Astrocyte (in vitro differentiated cells and primary cell): Measurements from ENCODE around the gene FOXD1. TPM values are rescaled to one million over a fixed set of nuclear protein-coding genes. Genes with fewer than 3 reads are reported as not detected.
"Not testable (repeated sequence)": the region's sequence is repeated elsewhere in the genome, so short reads cannot be mapped to it uniquely, and the experiment has no call there.

Source experiments
- DNase-seq: peaks from one replicate; pipeline ENCODE4 v3.0.0-alpha.2; 2010; ENCODE audit warnings: low read depth
- FAIRE-seq: peaks from 2 replicates; lab custom pipeline; 2011; peaks lifted over from hg19 to GRCh38; lab: Jason Lieb, UNC
- H2AFZ ChIP-seq: 2 replicates; pipeline ENCODE4 v1.6.0; 2012; ENCODE audit warnings: low read depth, low read length, inconsistent platforms
- H3K27ac ChIP-seq: 2 replicates; pipeline ENCODE4 v1.5.1; 2011; ENCODE audit warnings: low read depth, low read length, inconsistent platforms
- H3K27me3 ChIP-seq: 2 replicates; pipeline ENCODE4 v1.6.0; 2011; ENCODE audit warnings: low read length, inconsistent platforms; ENCODE audit not compliant: insufficient read depth
- H3K36me3 ChIP-seq: 2 replicates; pipeline ENCODE4 v1.5.1; 2011; ENCODE audit warnings: low read length, inconsistent platforms; ENCODE audit not compliant: insufficient read depth
- H3K4me1 ChIP-seq: 2 replicates; pipeline ENCODE4 v1.5.1; 2011; ENCODE audit warnings: low read length, inconsistent platforms; ENCODE audit not compliant: insufficient read depth
- H3K4me2 ChIP-seq: 2 replicates; pipeline ENCODE4 v1.6.0; 2012; ENCODE audit warnings: low read length, inconsistent platforms
- H3K4me3 ChIP-seq: 2 replicates; pipeline ENCODE4 v1.5.1; 2011; ENCODE audit warnings: low read depth, mild to moderate bottlenecking, low read length, inconsistent platforms; ENCODE audit not compliant: insufficient read depth
- H3K79me2 ChIP-seq: 2 replicates; pipeline ENCODE4 v1.6.0; 2012; ENCODE audit warnings: mild to moderate bottlenecking, low read length, inconsistent platforms; ENCODE audit not compliant: insufficient read depth
- H3K9ac ChIP-seq: 2 replicates; pipeline ENCODE4 v1.6.0; 2012; ENCODE audit warnings: mild to moderate bottlenecking, low read length, inconsistent platforms
- H3K9me3 ChIP-seq: 2 replicates; pipeline ENCODE4 v1.5.1; 2012; ENCODE audit warnings: low read depth, mild to moderate bottlenecking, low read length, inconsistent platforms; ENCODE audit not compliant: insufficient read depth
- H4K20me1 ChIP-seq: 2 replicates; pipeline ENCODE4 v1.6.0; 2012; ENCODE audit warnings: low read length, inconsistent platforms; ENCODE audit not compliant: insufficient read depth
- H3K27ac Mint-ChIP-seq: one replicate; pipeline ENCODE4 v1.8.0; 2021; ENCODE audit warnings: mild to moderate bottlenecking, mixed read lengths; ENCODE audit not compliant: unreplicated experiment
- H3K27me3 Mint-ChIP-seq: one replicate; pipeline ENCODE4 v1.8.0; 2021; ENCODE audit warnings: low read depth, mixed read lengths; ENCODE audit not compliant: unreplicated experiment
- H3K36me3 Mint-ChIP-seq: one replicate; pipeline ENCODE4 v1.8.0; 2021; ENCODE audit warnings: low read depth, mixed read lengths; ENCODE audit not compliant: unreplicated experiment
- H3K4me1 Mint-ChIP-seq: one replicate; pipeline ENCODE4 v1.8.0; 2021; ENCODE audit warnings: low read depth, mixed read lengths; ENCODE audit not compliant: unreplicated experiment
- H3K4me3 Mint-ChIP-seq: one replicate; pipeline ENCODE4 v1.8.0; 2021; ENCODE audit warnings: mild to moderate bottlenecking, moderate library complexity, mixed read lengths; ENCODE audit not compliant: unreplicated experiment
- H3K9me3 Mint-ChIP-seq: one replicate; pipeline ENCODE4 v1.8.0; 2021; ENCODE audit warnings: mild to moderate bottlenecking, mixed read lengths; ENCODE audit not compliant: unreplicated experiment
- CTCF ChIP-seq: IDR thresholded peaks from 2 replicates; pipeline ENCODE4 v1.5.1; 2011; ENCODE audit warnings: low read depth, mild to moderate bottlenecking, inconsistent platforms, low read length, moderate library complexity; ENCODE audit not compliant: insufficient read depth
- EZH2 ChIP-seq: IDR thresholded peaks from 2 replicates; pipeline ENCODE4 v1.6.1; 2012; ENCODE audit warnings: mild to moderate bottlenecking, low read length, inconsistent platforms; ENCODE audit not compliant: insufficient read depth
- total RNA-seq: library from RNA; stranded (reverse); gene quantifications from 2 replicates; pipeline ENCODE4 v1.2.1, GENCODE V29; 2021

FOXD1 gene
- total RNA-seq, 1 donor from 2014 or later: 16.9 TPM

GRCh38 chr5:73464016-73464745, 15.6 kb upstream of the FOXD1 start:
- no peak overlapping the region for H3K27ac Mint-ChIP-seq
- no peaks in the 10 kb centered on the region for H3K27me3 Mint-ChIP-seq
- peaks cover 2% of the 10 kb centered on the region for H3K36me3 Mint-ChIP-seq
- Histone ChIP-seq H3K9ac (no peak overlapping the region), H3K27me3 (no peaks in the 10 kb centered on the region), H2AFZ (peak overlapping the region; percentile 21), H4K20me1 (no peaks in the 10 kb centered on the region), H3K4me2 (no peak overlapping the region), H3K9me3 (no peaks in the 10 kb centered on the region), H3K27ac (no peak overlapping the region), H3K4me1 (peaks cover 6% of the 10 kb centered on the region), H3K79me2 (no peaks in the 10 kb centered on the region), H3K4me3 (no peak overlapping the region), H3K36me3 (no peaks in the 10 kb centered on the region)
- H3K9me3 Mint-ChIP-seq: no peaks in the 10 kb centered on the region
- H3K4me1 Mint-ChIP-seq: peaks cover 18% of the 10 kb centered on the region
- DNase-seq: peak; percentile 81
- no peak overlapping the region for H3K4me3 Mint-ChIP-seq
- FAIRE-seq: no peak
- TF ChIP-seq EZH2 (no peak), CTCF (no peak)

- Histone ChIP-seq H3K27ac (no peak overlapping the region), H4K20me1 (no peaks in the 10 kb centered on the region), H2AFZ (no peak overlapping the region), H3K9ac (no peak overlapping the region), H3K27me3 (no peaks in the 10 kb centered on the region), H3K36me3 (no peaks in the 10 kb centered on the region), H3K9me3 (no peaks in the 10 kb centered on the region), H3K4me1 (peaks cover 6% of the 10 kb centered on the region), H3K4me2 (no peak overlapping the region), H3K4me3 (no peak overlapping the region), H3K79me2 (no peaks in the 10 kb centered on the region)
- Mint-ChIP-seq H3K36me3 (peaks cover 2% of the 10 kb centered on the region), H3K4me3 (no peak overlapping the region), H3K9me3 (peaks cover 2% of the 10 kb centered on the region), H3K27me3 (no peaks in the 10 kb centered on the region), H3K4me1 (peaks cover 18% of the 10 kb centered on the region), H3K27ac (no peak overlapping the region)
- no peak for DNase-seq
- TF ChIP-seq EZH2: no peak
- no peak for FAIRE-seq
These were observed 11.6 kb upstream of the FOXD1 start for GRCh38 chr5:73460133-73460532.

- Mint-ChIP-seq H3K36me3 (peaks cover 2% of the 10 kb centered on the region), H3K4me1 (peaks cover 18% of the 10 kb centered on the region), H3K27me3 (peaks cover under 1% of the 10 kb centered on the region), H3K4me3 (no peak overlapping the region), H3K9me3 (peaks cover 2% of the 10 kb centered on the region), H3K27ac (peak overlapping the region; percentile 35)
- H3K9ac ChIP-seq: no peak overlapping the region
- H3K27me3 ChIP-seq: no peaks in the 10 kb centered on the region
- TF ChIP-seq CTCF (no peak), EZH2 (no peak)
- FAIRE-seq: peak; percentile 5
- H3K36me3 ChIP-seq: no peaks in the 10 kb centered on the region
- H3K4me1 ChIP-seq: peaks cover 6% of the 10 kb centered on the region
- no peaks in the 10 kb centered on the region for H3K79me2 ChIP-seq
- no peaks in the 10 kb centered on the region for H4K20me1 ChIP-seq
- DNase-seq: peak; percentile 71
- no peak overlapping the region for H2AFZ ChIP-seq
- H3K27ac ChIP-seq: peak overlapping the region; percentile 47
- peak overlapping the region; percentile 38 for H3K4me2 ChIP-seq
- no peaks in the 10 kb centered on the region for H3K9me3 ChIP-seq
- H3K4me3 ChIP-seq: no peak overlapping the region
These were observed 10.8 kb upstream of the FOXD1 start for GRCh38 chr5:73459366-73459765.

GRCh38 chr5:73456462-73456861, 7.9 kb upstream of the FOXD1 start:
- DNase-seq, H3K36me3 ChIP-seq, H3K4me3 ChIP-seq, H3K27ac ChIP-seq, H4K20me1 ChIP-seq, H3K9ac ChIP-seq, H3K4me2 ChIP-seq, H3K9me3 ChIP-seq, H3K4me3 Mint-ChIP-seq, H3K27ac Mint-ChIP-seq, H3K79me2 ChIP-seq, H2AFZ ChIP-seq, FAIRE-seq, H3K9me3 Mint-ChIP-seq, H3K36me3 Mint-ChIP-seq: not testable (repeated sequence)
- H3K4me1 ChIP-seq: peaks cover 10% of the 10 kb centered on the region
- Mint-ChIP-seq H3K4me1 (peaks cover 18% of the 10 kb centered on the region), H3K27me3 (peaks cover 28% of the 10 kb centered on the region)
- H3K27me3 ChIP-seq: peaks cover 11% of the 10 kb centered on the region
